SK-N-SH (cell line): ENCODE measurements around the gene ARHGAP21.

ENCODE experiments used
- CHD2 ChIP-seq: fragments of 150-350 bp; IDR thresholded peaks from 2 replicates; pipeline ENCODE4 v1.6.1; 2018; ENCODE audit warnings: low read length; ENCODE audit not compliant: partially characterized antibody
- CTCF ChIP-seq: fragments of 200-600 bp; sonication (generic); IDR thresholded peaks from 2 replicates; pipeline ENCODE4 v1.6.1; 2017; ENCODE audit warnings: antibody characterized with exemption, mild to moderate bottlenecking, moderate library complexity
- EZH2phosphoT487 ChIP-seq: fragments of 200-600 bp; sonication (generic); IDR thresholded peaks from 2 replicates; pipeline ENCODE4 v1.6.1; 2017; ENCODE audit warnings: low read depth, mixed run types, mild to moderate bottlenecking, antibody characterized with exemption, moderate library complexity, borderline replicate concordance
- FOXM1 ChIP-seq: IDR thresholded peaks from 2 replicates; pipeline ENCODE4 v1.4.0; 2012; ENCODE audit warnings: low read depth, mild to moderate bottlenecking
- JUND ChIP-seq: IDR thresholded peaks from 2 replicates; pipeline ENCODE4 v1.4.0; 2012
- MAX ChIP-seq: IDR thresholded peaks from 2 replicates; pipeline ENCODE4 v1.4.0; 2012; ENCODE audit warnings: low read depth
- MXI1 ChIP-seq: IDR thresholded peaks from 2 replicates; pipeline ENCODE4 v1.6.1; 2012; ENCODE audit warnings: mild to moderate bottlenecking, low read depth, low read length, improper control_type of control experiment
- POLR2AphosphoS5 ChIP-seq: IDR thresholded peaks from 2 replicates; pipeline ENCODE4 v1.6.1; 2012; ENCODE audit warnings: low read depth, low read length
- REST ChIP-seq: IDR thresholded peaks from 2 replicates; pipeline ENCODE4 v1.6.1; 2012; ENCODE audit warnings: mild to moderate bottlenecking, low read depth, low read length, moderate library complexity
- USF1 ChIP-seq: IDR thresholded peaks from 2 replicates; pipeline ENCODE4 v1.4.0; 2012; ENCODE audit warnings: low read depth, borderline replicate concordance
- USF2 ChIP-seq: fragments of 150-350 bp; IDR thresholded peaks from 2 replicates; pipeline ENCODE4 v1.6.1; 2017; ENCODE audit warnings: antibody characterized with exemption, low read length, low read depth, borderline replicate concordance
- YY1 ChIP-seq: IDR thresholded peaks from 2 replicates; pipeline ENCODE4 v1.4.0; 2012; ENCODE audit warnings: low read depth, mild to moderate bottlenecking

GRCh38 chr10:24748214-24748613, 24.5 kb upstream of the ARHGAP21 start:
- TF ChIP-seq USF1: no peak
- TF ChIP-seq CTCF: no peak
- TF ChIP-seq EZH2phosphoT487: no peak
- no peak for TF ChIP-seq REST
- TF ChIP-seq YY1: no peak
- no peak for TF ChIP-seq MXI1
- TF ChIP-seq CHD2: no peak
- TF ChIP-seq JUND: no peak
- no peak for TF ChIP-seq MAX
- no peak for TF ChIP-seq USF2
- TF ChIP-seq POLR2AphosphoS5: no peak
- no peak for TF ChIP-seq FOXM1
